ENCODE data around the gene GZF1.

GRCh38 chr20:23414526-23415188, 52.7 kb downstream of the GZF1 start:
- TF ChIP-seq CTCF (IDR thresholded peaks at IDR 0.05) (no peak), ZFX (IDR thresholded peaks at IDR 0.05; ENCODE audit: borderline replicate concordance) (no peak)
